PC-3 (cell line): Measurements from ENCODE around the gene CNTNAP5. TPM values are rescaled to one million over a fixed set of nuclear protein-coding genes. Genes with fewer than 3 reads are reported as not detected.

Experiments used
- ATAC-seq: fragments of 200-7000 bp; cut with Tn5 transposase; 2 replicates; pipeline ENCODE4 v1.9.1; 2020; ENCODE audit warnings: mild to moderate bottlenecking, moderate library complexity
- BruUV-seq: library from RNA; stranded (reverse); fragments of 400-500 nt; replicated peaks from 2 replicates; lab custom pipeline; 2021; lab: Mats Ljungman, UMichigan
- CTCF ChIA-PET: fragments of 300-600 bp; sonication (Branson Sonifier 250); formaldehyde crosslinking; loops from one replicate; lab custom pipeline; 2022; ENCODE audit warnings: antibody characterized with exemption; lab: Charles Lee
- POLR2A ChIA-PET: fragments of 300-600 bp; sonication (Branson Sonifier 250); formaldehyde crosslinking; loops from one replicate; lab custom pipeline; 2022; ENCODE audit warnings: antibody characterized with exemption; ENCODE audit not compliant: unreplicated experiment; lab: Charles Lee
- DNase-seq: peaks from one replicate; pipeline ENCODE4 v3.0.0-alpha.2; 2015
- H2AFZ ChIP-seq: fragments of 300-600 bp; sonication (generic); 2 replicates; pipeline ENCODE4 v1.6.0; 2016; ENCODE audit warnings: antibody characterized with exemption, low read length
- H3F3A ChIP-seq: fragments of 300-600 bp; sonication (generic); one replicate; pipeline ENCODE4 v1.6.0; 2017; ENCODE audit warnings: antibody characterized with exemption, low read length, control low read depth, mild to moderate bottlenecking; ENCODE audit not compliant: unreplicated experiment
- H3K27ac ChIP-seq: fragments of 300-600 bp; sonication (generic); 2 replicates; pipeline ENCODE4 v1.5.1; 2016; ENCODE audit warnings: mild to moderate bottlenecking, low read length
- H3K27me3 ChIP-seq: fragments of 300-600 bp; sonication (generic); 2 replicates; pipeline ENCODE4 v1.6.1; 2016; ENCODE audit warnings: low read length, mixed read lengths
- H3K36me3 ChIP-seq: fragments of 300-600 bp; sonication (generic); 2 replicates; pipeline ENCODE4 v1.6.1; 2016; ENCODE audit warnings: low read depth, mixed run types, low read length, mixed read lengths
- H3K4me1 ChIP-seq: fragments of 300-600 bp; sonication (generic); 2 replicates; pipeline ENCODE4 v1.5.1; 2016; ENCODE audit warnings: low read length; ENCODE audit not compliant: insufficient read depth
- H3K4me2 ChIP-seq: fragments of 300-600 bp; sonication (generic); 2 replicates; pipeline ENCODE4 v1.6.0; 2016; ENCODE audit warnings: low read length
- H3K4me3 ChIP-seq: fragments of 300-600 bp; sonication (generic); 2 replicates; pipeline ENCODE4 v1.5.1; 2016; ENCODE audit warnings: mild to moderate bottlenecking, low read length, mixed read lengths
- H3K79me2 ChIP-seq: fragments of 300-600 bp; sonication (generic); 2 replicates; pipeline ENCODE4 v1.6.1; 2017; ENCODE audit warnings: low read length, mixed read lengths
- H3K9ac ChIP-seq: fragments of 300-600 bp; sonication (generic); 2 replicates; pipeline ENCODE4 v1.6.0; 2016; ENCODE audit warnings: mild to moderate bottlenecking, low read length
- H3K9me2 ChIP-seq: fragments of 300-600 bp; sonication (generic); replicated peaks from 2 replicates; pipeline ENCODE4 v1.6.1; 2016; ENCODE audit warnings: mixed run types, low read length, mixed read lengths
- H3K9me3 ChIP-seq: fragments of 300-600 bp; sonication (generic); 2 replicates; pipeline ENCODE4 v1.6.1; 2016; ENCODE audit warnings: low read length, mixed read lengths
- H4K20me1 ChIP-seq: fragments of 300-600 bp; sonication (generic); 2 replicates; pipeline ENCODE4 v1.6.1; 2016; ENCODE audit warnings: low read length, mixed read lengths
- CTCF ChIP-seq: fragments of 300-600 bp; sonication (generic); conservative IDR thresholded peaks from 2 replicates; pipeline ENCODE4 v1.5.1; 2017; ENCODE audit warnings: antibody characterized with exemption, low read depth, mild to moderate bottlenecking, low read length
- EZH2 ChIP-seq: fragments of 300-600 bp; sonication (generic); IDR thresholded peaks from one replicate; pipeline ENCODE4 v1.6.1; 2017; ENCODE audit warnings: antibody characterized with exemption, mild to moderate bottlenecking, low read length; ENCODE audit not compliant: unreplicated experiment
- EZH2phosphoT487 ChIP-seq: fragments of 300-600 bp; sonication (generic); IDR thresholded peaks from 2 replicates; pipeline ENCODE4 v1.6.1; 2018; ENCODE audit warnings: mild to moderate bottlenecking, antibody characterized with exemption, low read length, borderline replicate concordance
- intact Hi-C: fragments of 100-400 bp; cut with micrococcal nuclease; formaldehyde crosslinking; loops from 2 replicates; pipeline ENCODE4 v1.9.0; 2023
- total RNA-seq: library from RNA; depleted of rRNA; stranded (reverse); fragments of >200 nt; gene quantifications from 2 replicates; pipeline ENCODE4 v1.2.3, GENCODE V29; 2014

Gene CNTNAP5
- total RNA-seq, 1 experiment from 2014 or later: not detected

GRCh38 chr2:124561486-124561885, 536.4 kb downstream of the CNTNAP5 start:
- no peak for ATAC-seq
- CTCF ChIA-PET: no interaction called here

GRCh38 chr2:124563426-124563825, 538.3 kb downstream of the CNTNAP5 start:
- no peaks in the 10 kb centered on the region for H3K27me3 ChIP-seq
- no peaks in the 10 kb centered on the region for H3K4me1 ChIP-seq
- no peak overlapping the region for H3K9ac ChIP-seq
- no peak for DNase-seq
- intact Hi-C loops: no loop called here
- H3F3A ChIP-seq: no peaks in the 10 kb centered on the region
- H3K36me3 ChIP-seq: no peaks in the 10 kb centered on the region
- H2AFZ ChIP-seq: no peak overlapping the region
- BruUV-seq: no TSS peak
- no peaks in the 10 kb centered on the region for H3K9me2 ChIP-seq
- TF ChIP-seq CTCF: no peak
- TF ChIP-seq EZH2phosphoT487: no peak
- no peak for TF ChIP-seq EZH2
- no peaks in the 10 kb centered on the region for H3K9me3 ChIP-seq
- no peak overlapping the region for H3K27ac ChIP-seq
- ChIA-PET CTCF (no interaction called here), POLR2A (no interaction called here)
- no peaks in the 10 kb centered on the region for H3K79me2 ChIP-seq
- no peak overlapping the region for H3K4me3 ChIP-seq
- H3K4me2 ChIP-seq: no peak overlapping the region
- no peak for ATAC-seq
- H4K20me1 ChIP-seq: no peaks in the 10 kb centered on the region

More at GRCh38 chr2:124561486-124561885, 536.4 kb downstream of the CNTNAP5 start:
- Histone ChIP-seq H3K9ac (no peak overlapping the region), H3K9me3 (no peaks in the 10 kb centered on the region), H3K4me1 (no peaks in the 10 kb centered on the region), H3K9me2 (no peaks in the 10 kb centered on the region), H3K4me2 (no peak overlapping the region), H2AFZ (no peak overlapping the region), H3F3A (no peaks in the 10 kb centered on the region), H3K79me2 (no peaks in the 10 kb centered on the region), H3K27me3 (no peaks in the 10 kb centered on the region), H3K27ac (no peak overlapping the region), H4K20me1 (no peaks in the 10 kb centered on the region), H3K36me3 (no peaks in the 10 kb centered on the region), H3K4me3 (no peak overlapping the region)
- intact Hi-C loops: no loop called here
- no TSS peak for BruUV-seq
- TF ChIP-seq EZH2phosphoT487 (no peak), CTCF (no peak)
- DNase-seq: no peak
- POLR2A ChIA-PET: no interaction called here

- intact Hi-C loops: no loop called here
These were observed 541.5 kb downstream of the CNTNAP5 start for GRCh38 chr2:124566518-124566970.

More at GRCh38 chr2:124566518-124566970, 541.5 kb downstream of the CNTNAP5 start:
- no peaks in the 10 kb centered on the region for H3K79me2 ChIP-seq
- no peak overlapping the region for H3K27ac ChIP-seq
- no peaks in the 10 kb centered on the region for H3K27me3 ChIP-seq
- H3K4me2 ChIP-seq: no peak overlapping the region
- BruUV-seq: no TSS peak
- no peaks in the 10 kb centered on the region for H3F3A ChIP-seq
- no peak overlapping the region for H3K4me3 ChIP-seq
- peak; percentile 9 for DNase-seq
- H4K20me1 ChIP-seq: no peaks in the 10 kb centered on the region
- H3K36me3 ChIP-seq: no peaks in the 10 kb centered on the region
- ChIA-PET CTCF (no interaction called here), POLR2A (no interaction called here)
- TF ChIP-seq EZH2phosphoT487 (no peak), CTCF (no peak), EZH2 (no peak)
- H3K9ac ChIP-seq: no peak overlapping the region
- no peak for ATAC-seq
- H3K9me3 ChIP-seq: no peaks in the 10 kb centered on the region
- no peaks in the 10 kb centered on the region for H3K9me2 ChIP-seq
- no peak overlapping the region for H2AFZ ChIP-seq
- no peaks in the 10 kb centered on the region for H3K4me1 ChIP-seq
